ENCODE results near the gene S1PR2. TPM values are rescaled to one million over a fixed set of nuclear protein-coding genes. Genes with fewer than 3 reads are reported as not detected.
"Not testable (repeated sequence)": the region's sequence is repeated elsewhere in the genome, so short reads cannot be mapped to it uniquely, and the experiment has no call there.

S1PR2 gene
- total RNA-seq, 1 experiment from 2014 or later, result 1.5 TPM

- DNase-seq (ENCODE audit: extremely low read depth, low read depth), result no peak
Measured at GRCh38 chr19:10226376-10227025, 4.6 kb downstream of the S1PR2 start.

GRCh38 chr19:10226021-10226375 lies 5.1 kb downstream of the S1PR2 start:
- DNase-seq (ENCODE audit: extremely low read depth, low read depth), result no peak

GRCh38 chr19:10224337-10224736 lies 6.8 kb downstream of the S1PR2 start:
- no peak for DNase-seq (ENCODE audit: extremely low read depth, low read depth)

GRCh38 chr19:10223488-10224213 lies 7.5 kb downstream of the S1PR2 start:
- DNase-seq (ENCODE audit: extremely low read depth, low read depth), result no peak

GRCh38 chr19:10222201-10222890 lies 8.8 kb downstream of the S1PR2 start:
- DNase-seq (ENCODE audit: extremely low read depth, low read depth), result no peak

- DNase-seq (ENCODE audit: extremely low read depth, low read depth), result no peak
Measured at GRCh38 chr19:10220695-10221094, 10.4 kb downstream of the S1PR2 start.

- no peak for DNase-seq (ENCODE audit: extremely low read depth, low read depth)
Measured at GRCh38 chr19:10219678-10220077, 11.5 kb downstream of the S1PR2 start.

GRCh38 chr19:10217085-10217484 lies 14.0 kb downstream of the S1PR2 start:
- DNase-seq (ENCODE audit: extremely low read depth, low read depth), result no peak

GRCh38 chr19:10214784-10215183 lies 16.3 kb downstream of the S1PR2 start:
- DNase-seq (ENCODE audit: extremely low read depth, low read depth), result no peak

GRCh38 chr19:10211691-10212090 lies 19.4 kb downstream of the S1PR2 start:
- no peak for DNase-seq (ENCODE audit: extremely low read depth, low read depth)

- DNase-seq (ENCODE audit: extremely low read depth, low read depth), result no peak
Measured at GRCh38 chr19:10211061-10211460, 20.1 kb downstream of the S1PR2 start.

- no peak for DNase-seq (ENCODE audit: extremely low read depth, low read depth)
Measured at GRCh38 chr19:10209315-10209714, 21.8 kb downstream of the S1PR2 start.

- no peak for DNase-seq (ENCODE audit: extremely low read depth, low read depth)
Measured at GRCh38 chr19:10207026-10207425, 24.1 kb downstream of the S1PR2 start.

- no peak for DNase-seq (ENCODE audit: extremely low read depth, low read depth)
Measured at GRCh38 chr19:10206226-10206885, 24.8 kb downstream of the S1PR2 start.

- DNase-seq (ENCODE audit: extremely low read depth, low read depth), result no peak
Measured at GRCh38 chr19:10205636-10206035, 25.5 kb downstream of the S1PR2 start.

GRCh38 chr19:10203686-10204085 lies 27.4 kb downstream of the S1PR2 start:
- DNase-seq (ENCODE audit: extremely low read depth, low read depth), result no peak

- DNase-seq (ENCODE audit: extremely low read depth, low read depth), result no peak
Measured at GRCh38 chr19:10201176-10201575, 30.0 kb downstream of the S1PR2 start.

- not testable (repeated sequence) for DNase-seq (ENCODE audit: extremely low read depth, low read depth)
Measured at GRCh38 chr19:10200101-10200500, 31.0 kb downstream of the S1PR2 start.

- not testable (repeated sequence) for DNase-seq (ENCODE audit: extremely low read depth, low read depth)
Measured at GRCh38 chr19:10198889-10199644, 32.1 kb downstream of the S1PR2 start.

- DNase-seq (ENCODE audit: extremely low read depth, low read depth), result no peak
Measured at GRCh38 chr19:10195199-10195519, 36.0 kb downstream of the S1PR2 start.
